ENCODE data around the gene KANK4.
"Not testable (repeated sequence)": the region's sequence is repeated elsewhere in the genome, so short reads cannot be mapped to it uniquely, and the experiment has no call there.

KANK4 gene

GRCh38 chr1:62222321-62222720 lies 96.9 kb downstream of the KANK4 start:
- TF ChIP-seq CTCF (conservative IDR thresholded peaks at IDR 0.05; ENCODE audit: low read depth), result no peak
- CTCF ChIA-PET, result interaction anchor here (0.6 kb wide), 1 partner anchor 187 kb away, joined by 3 read pairs; no protein-coding TSS in a partner anchor
- no peak for DNase-seq (ENCODE audit: low spot score)
- POLR2A ChIA-PET (ENCODE audit: low non-redundant PET), result no interaction called here
- no peak overlapping the region for H3K27ac ChIP-seq

DNA sequence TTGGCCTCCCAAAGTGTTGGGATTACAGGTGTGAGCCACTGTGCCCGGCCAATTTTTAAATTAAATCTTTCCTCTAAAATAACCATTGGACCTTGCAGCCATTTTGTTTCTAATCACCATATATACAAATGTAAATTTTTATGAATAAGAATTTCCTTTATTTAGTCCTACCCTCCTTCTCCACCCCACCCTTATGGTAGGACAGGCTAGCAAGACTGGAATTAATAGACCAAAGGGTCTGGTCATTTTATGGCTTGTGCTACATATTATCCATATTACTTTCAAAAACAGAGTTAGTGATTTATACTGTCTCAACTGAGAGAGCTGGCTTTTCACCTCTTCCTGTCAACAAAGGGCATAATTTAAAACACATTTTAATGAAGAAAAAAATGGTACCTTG lies 98.1 kb downstream of the KANK4 start:
- DNase-seq (ENCODE audit: low spot score), result no peak
- ChIA-PET POLR2A (ENCODE audit: low non-redundant PET) (no interaction called here), CTCF (no interaction called here)
- H3K27ac ChIP-seq, result no peak overlapping the region
- TF ChIP-seq CTCF (conservative IDR thresholded peaks at IDR 0.05; ENCODE audit: low read depth), result no peak

GRCh38 chr1:62220456-62220855 lies 98.8 kb downstream of the KANK4 start:
- CTCF ChIA-PET; POLR2A ChIA-PET (ENCODE audit: low non-redundant PET); DNase-seq (ENCODE audit: low spot score); H3K27ac ChIP-seq: not testable (repeated sequence)

- DNase-seq (ENCODE audit: low spot score), result no peak
- no peak overlapping the region for H3K27ac ChIP-seq
- ChIA-PET CTCF (interaction anchor here (0.6 kb wide), 1 partner anchor 184 kb away, joined by 3 read pairs; no protein-coding TSS in a partner anchor), POLR2A (ENCODE audit: low non-redundant PET) (no interaction called here)
- no peak for TF ChIP-seq CTCF (conservative IDR thresholded peaks at IDR 0.05; ENCODE audit: low read depth)
Measured at GRCh38 chr1:62218604-62219003, 100.6 kb downstream of the KANK4 start.

DNA sequence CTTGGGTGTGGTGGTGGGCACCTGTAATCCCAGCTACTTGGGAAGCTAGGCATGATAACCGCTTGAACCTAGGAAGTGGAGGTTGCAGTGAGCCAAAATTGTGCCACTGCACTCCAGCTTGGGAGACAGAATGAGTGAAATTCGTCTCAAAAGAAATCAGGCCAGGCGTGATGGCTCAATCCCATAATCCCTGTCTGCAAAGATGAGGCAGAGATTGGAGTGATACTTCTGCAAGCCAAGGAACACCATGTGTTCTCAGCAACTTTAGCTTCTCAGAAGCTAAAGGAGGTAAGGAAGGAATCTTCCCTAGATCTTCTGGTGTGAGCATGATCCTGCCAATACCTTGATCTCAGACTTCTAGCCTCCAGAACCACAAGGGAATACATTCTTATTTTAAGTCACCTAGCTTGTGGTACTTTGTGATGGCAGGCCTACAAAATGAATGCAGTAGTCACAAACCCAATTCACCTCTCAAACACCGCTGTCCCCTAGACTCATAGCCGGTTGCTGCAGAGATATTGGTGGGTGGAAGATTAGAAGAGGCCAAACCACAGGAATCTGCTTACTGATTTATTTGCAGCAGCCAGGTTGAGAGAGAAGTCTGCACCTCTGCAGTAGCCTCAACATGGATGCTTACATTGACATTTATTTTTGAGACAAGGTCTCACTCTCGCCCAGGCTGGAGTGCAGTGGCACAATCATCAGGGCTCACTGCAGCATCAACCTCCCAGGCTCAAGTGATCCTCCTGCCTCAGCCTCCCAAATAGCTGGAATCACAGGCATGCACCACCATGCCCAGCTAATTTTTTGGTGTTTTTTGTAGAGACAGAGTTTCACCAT lies 105.9 kb downstream of the KANK4 start:
- POLR2A ChIA-PET (ENCODE audit: low non-redundant PET), result no interaction called here
- no peak for TF ChIP-seq CTCF (conservative IDR thresholded peaks at IDR 0.05; ENCODE audit: low read depth)
- CTCF ChIA-PET, result no interaction called here
- no peak for DNase-seq (ENCODE audit: low spot score)
- no peak overlapping the region for H3K27ac ChIP-seq

- DNase-seq (ENCODE audit: low spot score), result no peak
- H3K27ac ChIP-seq, result no peak overlapping the region
- POLR2A ChIA-PET (ENCODE audit: low non-redundant PET), result no interaction called here
- no peak for TF ChIP-seq CTCF (conservative IDR thresholded peaks at IDR 0.05; ENCODE audit: low read depth)
- CTCF ChIA-PET, result no interaction called here
Measured at GRCh38 chr1:62212411-62212810, 106.8 kb downstream of the KANK4 start.

- H3K27ac ChIP-seq, result no peak overlapping the region
- CTCF ChIA-PET, result no interaction called here
- POLR2A ChIA-PET (ENCODE audit: low non-redundant PET), result no interaction called here
- no peak for DNase-seq (ENCODE audit: low spot score)
- TF ChIP-seq CTCF (conservative IDR thresholded peaks at IDR 0.05; ENCODE audit: low read depth), result no peak
Measured at GRCh38 chr1:62210960-62211359, 108.3 kb downstream of the KANK4 start.
